ENCODE data around the gene DEGS2. TPM values are rescaled to one million over a fixed set of nuclear protein-coding genes. Genes with fewer than 3 reads are reported as not detected.
A peak's percentile ranks its signal among the peaks of the same experiment; 100 is the strongest.

DEGS2 gene
- total RNA-seq, 1 donor from 2014 or later, result 2.5 TPM

DNA sequence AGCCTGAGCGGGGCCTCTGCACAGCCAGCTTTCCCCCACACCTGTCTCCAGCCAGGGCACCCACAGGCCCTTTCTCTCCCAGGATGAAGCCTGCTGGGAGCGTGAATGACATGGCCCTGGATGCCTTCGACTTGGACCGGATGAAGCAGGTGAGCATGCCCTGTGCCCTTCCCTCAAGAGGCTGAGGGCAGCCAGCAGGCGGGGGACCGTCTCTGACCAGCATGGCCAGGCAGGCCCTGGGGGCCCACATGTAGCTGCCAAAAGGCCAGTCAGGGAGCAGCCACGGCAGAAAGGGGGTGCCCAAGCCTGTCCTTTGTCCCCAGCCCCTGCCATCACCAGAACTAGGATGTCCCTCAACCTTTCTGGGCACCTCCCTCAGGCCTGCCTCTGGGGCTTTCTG is 18.3 kb downstream of the DEGS2 start:
- ChIA-PET CTCF (no interaction called here), POLR2A (no interaction called here)
- Mint-ChIP-seq H3K27ac (no peak overlapping the region), H3K9me3 (no peaks in the 10 kb centered on the region), H3K27me3 (no peaks in the 10 kb centered on the region), H3K4me1 (peaks cover 7% of the 10 kb centered on the region), H3K36me3 (ENCODE audit: low read depth) (peaks cover 77% of the 10 kb centered on the region), H3K4me3 (no peak overlapping the region)
- intact Hi-C loops (cut with micrococcal nuclease), result no loop called here
- DNase-seq, result no peak
- no peak for TF ChIP-seq CTCF (IDR thresholded peaks at IDR 0.05)
- ATAC-seq (ENCODE audit: low read depth), result no peak

DNA sequence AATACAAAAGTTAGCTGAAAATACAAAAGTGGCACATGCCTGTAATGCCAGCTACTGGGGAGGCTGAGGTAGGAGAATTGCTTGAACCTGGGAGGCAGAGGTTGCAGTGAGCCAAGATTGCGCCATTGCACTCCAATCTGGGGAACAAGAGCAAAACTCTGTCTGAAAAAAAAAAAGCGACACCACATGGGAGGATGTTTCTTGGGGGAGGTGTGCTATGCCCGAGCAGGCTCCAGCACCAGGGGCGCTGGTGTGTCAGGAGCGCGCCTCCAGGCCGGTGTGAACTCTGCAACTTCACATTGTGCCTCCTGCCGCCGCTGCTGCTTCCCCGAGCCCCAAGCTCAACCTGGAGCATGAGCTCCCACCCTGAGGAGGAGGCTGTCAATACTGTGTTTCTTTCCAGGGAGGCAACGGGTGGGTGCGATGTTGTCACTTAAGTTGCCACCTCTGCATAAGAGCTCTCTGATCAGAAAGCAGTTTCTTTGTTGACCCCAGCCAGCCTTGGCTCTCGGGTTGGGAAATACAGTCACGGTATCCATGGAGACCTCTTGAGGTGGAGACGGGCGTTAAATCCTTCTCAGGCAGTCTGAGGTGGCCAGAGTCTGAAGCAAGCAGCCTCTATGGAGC is 18.9 kb downstream of the DEGS2 start:
- H3K36me3 Mint-ChIP-seq (ENCODE audit: low read depth), result peaks cover 83% of the 10 kb centered on the region
- TF ChIP-seq CTCF (IDR thresholded peaks at IDR 0.05), result no peak
- DNase-seq (no peak), ATAC-seq (ENCODE audit: low read depth) (no peak)
- H3K27me3 Mint-ChIP-seq, result no peaks in the 10 kb centered on the region
- POLR2A ChIA-PET, result no interaction called here
- CTCF ChIA-PET, result no interaction called here
- H3K27ac Mint-ChIP-seq, result no peak overlapping the region
- no peak overlapping the region for H3K4me3 Mint-ChIP-seq
- no peaks in the 10 kb centered on the region for H3K9me3 Mint-ChIP-seq
- intact Hi-C loops (cut with micrococcal nuclease), result no loop called here
- H3K4me1 Mint-ChIP-seq, result peaks cover 3% of the 10 kb centered on the region

- no peaks in the 10 kb centered on the region for H3K9me3 Mint-ChIP-seq
- peaks cover 90% of the 10 kb centered on the region for H3K36me3 Mint-ChIP-seq (ENCODE audit: low read depth)
- POLR2A ChIA-PET, result no interaction called here
- no peak for DNase-seq
- CTCF ChIA-PET, result interaction anchor here (2.3 kb wide), 1 partner anchor 54 kb away, joined by 7 read pairs; no protein-coding TSS in a partner anchor
- H3K4me3 Mint-ChIP-seq, result no peak overlapping the region
- ATAC-seq (ENCODE audit: low read depth), result no peak
- no peaks in the 10 kb centered on the region for H3K27me3 Mint-ChIP-seq
- H3K4me1 Mint-ChIP-seq, result peaks cover 3% of the 10 kb centered on the region
- no peak for TF ChIP-seq CTCF (IDR thresholded peaks at IDR 0.05)
- no peak overlapping the region for H3K27ac Mint-ChIP-seq
- intact Hi-C loops (cut with micrococcal nuclease), result no loop called here
These were observed 20.5 kb downstream of the DEGS2 start for GRCh38 chr14:100138955-100139354.

DNA sequence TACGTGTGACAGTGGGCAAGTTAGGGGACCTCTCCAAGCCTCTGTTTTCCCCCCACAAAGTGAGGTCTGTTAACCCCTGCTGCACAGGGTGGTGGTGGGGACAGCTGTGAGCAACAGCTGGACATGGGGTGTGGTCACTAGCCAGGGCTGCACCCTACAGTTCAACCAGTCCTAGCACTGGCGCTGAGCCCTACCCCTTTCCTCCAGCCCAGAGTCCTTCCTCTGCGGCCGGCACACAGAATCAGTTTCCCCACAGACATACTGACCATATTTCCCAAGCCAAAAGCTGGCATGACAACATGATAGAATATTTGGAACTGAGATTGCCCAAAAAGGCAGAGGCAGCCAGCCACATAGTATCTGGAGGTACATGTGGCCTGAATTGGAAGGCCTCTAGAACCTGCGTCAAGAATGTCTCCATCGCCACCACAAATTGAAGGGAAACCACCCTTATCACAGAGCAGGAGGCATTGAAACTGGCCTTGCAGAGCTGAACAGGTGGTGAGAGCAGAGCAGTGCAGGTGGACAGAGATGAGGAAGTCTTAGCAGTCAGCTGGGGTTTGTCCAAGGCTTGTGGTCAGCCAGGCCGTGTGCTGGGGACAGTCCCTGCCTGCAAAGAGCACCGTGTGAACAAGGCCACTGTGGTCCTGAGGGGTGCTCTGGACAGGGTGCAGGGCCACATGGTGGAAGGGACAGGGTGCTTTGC is 21.2 kb downstream of the DEGS2 start:
- Mint-ChIP-seq H3K27ac (peak overlapping the region; percentile 60), H3K4me1 (peaks cover 3% of the 10 kb centered on the region), H3K9me3 (no peaks in the 10 kb centered on the region), H3K4me3 (no peak overlapping the region), H3K27me3 (no peaks in the 10 kb centered on the region), H3K36me3 (ENCODE audit: low read depth) (peaks cover 92% of the 10 kb centered on the region)
- DNase-seq (no peak), ATAC-seq (ENCODE audit: low read depth) (peak; percentile 26)
- intact Hi-C loops (cut with micrococcal nuclease), result no loop called here
- TF ChIP-seq CTCF (IDR thresholded peaks at IDR 0.05), result no peak
- ChIA-PET POLR2A (interaction anchor here (0.7 kb wide), 1 partner anchor 9 kb away, joined by 5 read pairs; no protein-coding TSS in a partner anchor), CTCF (interaction anchor here (2.3 kb wide), 1 partner anchor 55 kb away, joined by 7 read pairs; no protein-coding TSS in a partner anchor)

- Mint-ChIP-seq H3K4me1 (peaks cover 3% of the 10 kb centered on the region), H3K36me3 (ENCODE audit: low read depth) (peaks cover 95% of the 10 kb centered on the region), H3K27ac (peak overlapping the region; percentile 24), H3K9me3 (no peaks in the 10 kb centered on the region), H3K27me3 (no peaks in the 10 kb centered on the region), H3K4me3 (no peak overlapping the region)
- ChIA-PET CTCF (no interaction called here), POLR2A (no interaction called here)
- ATAC-seq (ENCODE audit: low read depth), result no peak
- TF ChIP-seq CTCF (IDR thresholded peaks at IDR 0.05), result no peak
- no peak for DNase-seq
- intact Hi-C loops (cut with micrococcal nuclease), result no loop called here
These were observed 22.3 kb downstream of the DEGS2 start for GRCh38 chr14:100137173-100137572.

Data from activated B cell treated with CpG ODN at 0.5 μM for 24 hours (primary cell).